Stimulated activated naive B cell treated with anti-CD40 and anti-IgM and Interleukin-4, amounts not matched to agents 10 μg/mL and 1 μg/mL and 100 μg/mL, for 72 hours (primary cell): ENCODE results near the gene TACR2.
A peak's percentile ranks its signal among the peaks of the same experiment; 100 is the strongest.

Experiments used
- ATAC-seq, 2 donors: fragments of 150-1000 bp; cut with Tn5 transposase; replicated peaks; 2 replicates each; pipeline ENCODE4 v1.10.0; 2021; ENCODE audit warnings: moderate library complexity in 1 of 2
- DNase-seq: peaks from one replicate; pipeline ENCODE4 v3.0.0; 2021
- H3K27ac Mint-ChIP-seq: one replicate; pipeline ENCODE4 v1.8.0; 2022; ENCODE audit warnings: mild to moderate bottlenecking, mixed read lengths
- H3K27me3 Mint-ChIP-seq, 2 donors: one replicate each; pipeline ENCODE4 v1.8.0; 2022; ENCODE audit warnings: mixed read lengths in 2 of 2
- H3K36me3 Mint-ChIP-seq, 2 donors: one replicate each; pipeline ENCODE4 v1.8.0; 2022; ENCODE audit warnings: mixed read lengths in 2 of 2, mild to moderate bottlenecking in 1 of 2
- H3K4me1 Mint-ChIP-seq, 2 donors: one replicate each; pipeline ENCODE4 v1.8.0; 2022; ENCODE audit warnings: mixed read lengths in 2 of 2, mild to moderate bottlenecking in 1 of 2
- H3K4me3 Mint-ChIP-seq, 2 donors: one replicate each; pipeline ENCODE4 v1.8.0; 2022; ENCODE audit warnings: mild to moderate bottlenecking in 2 of 2, mixed read lengths in 2 of 2, moderate library complexity in 1 of 2
- H3K9me3 Mint-ChIP-seq, 2 donors: one replicate each; pipeline ENCODE4 v1.8.0; 2022; ENCODE audit warnings: mixed read lengths in 2 of 2, mild to moderate bottlenecking in 1 of 2

Gene TACR2

GRCh38 chr10:69439350-69439739 lies 22.6 kb upstream of the TACR2 start:
- DNase-seq (no peak), ATAC-seq (no peak)
- no peak overlapping the region for H3K27ac Mint-ChIP-seq
- peaks cover 5 to 6% of the 10 kb centered on the region in 2 donors for H3K27me3 Mint-ChIP-seq
- peaks cover 0 to 2% of the 10 kb centered on the region in 2 donors for H3K9me3 Mint-ChIP-seq
- H3K36me3 Mint-ChIP-seq, result no peaks in the 10 kb centered on the region
- H3K4me3 Mint-ChIP-seq, result no peak overlapping the region
- peaks cover 0 to 5% of the 10 kb centered on the region in 2 donors for H3K4me1 Mint-ChIP-seq

- Mint-ChIP-seq H3K27me3 (peaks cover 4 to 5% of the 10 kb centered on the region in 2 donors), H3K36me3 (no peaks in the 10 kb centered on the region), H3K4me3 (no peak overlapping the region), H3K9me3 (peaks cover 0 to 2% of the 10 kb centered on the region in 2 donors), H3K27ac (no peak overlapping the region), H3K4me1 (peaks cover 0 to 5% of the 10 kb centered on the region in 2 donors)
- DNase-seq, result no peak
- ATAC-seq, result no peak
These were observed 22.0 kb upstream of the TACR2 start for GRCh38 chr10:69438536-69439349.

- DNase-seq, result no peak
- Mint-ChIP-seq H3K27ac (no peak overlapping the region), H3K27me3 (peaks cover 4 to 5% of the 10 kb centered on the region in 2 donors), H3K36me3 (no peaks in the 10 kb centered on the region), H3K9me3 (peaks cover 0 to 2% of the 10 kb centered on the region in 2 donors), H3K4me3 (no peak overlapping the region), H3K4me1 (peaks cover 0 to 5% of the 10 kb centered on the region in 2 donors)
- no peak for ATAC-seq
These were observed 20.9 kb upstream of the TACR2 start for GRCh38 chr10:69437321-69438259.

GRCh38 chr10:69435966-69436520 lies 19.3 kb upstream of the TACR2 start:
- H3K36me3 Mint-ChIP-seq, result no peaks in the 10 kb centered on the region
- peaks cover 0 to 3% of the 10 kb centered on the region in 2 donors for H3K4me1 Mint-ChIP-seq
- no peak for ATAC-seq
- H3K27ac Mint-ChIP-seq, result no peak overlapping the region
- peaks cover 0 to 2% of the 10 kb centered on the region in 2 donors for H3K9me3 Mint-ChIP-seq
- H3K27me3 Mint-ChIP-seq, result peaks cover 4 to 5% of the 10 kb centered on the region in 2 donors
- H3K4me3 Mint-ChIP-seq, result no peak overlapping the region
- DNase-seq, result no peak

- peaks cover 0 to 3% of the 10 kb centered on the region in 2 donors for H3K4me1 Mint-ChIP-seq
- H3K9me3 Mint-ChIP-seq, result peaks cover 0 to 2% of the 10 kb centered on the region in 2 donors
- ATAC-seq (no peak), DNase-seq (no peak)
- no peak overlapping the region for H3K27ac Mint-ChIP-seq
- H3K4me3 Mint-ChIP-seq, result no peak overlapping the region
- no peaks in the 10 kb centered on the region for H3K36me3 Mint-ChIP-seq
- H3K27me3 Mint-ChIP-seq, result peaks cover 4 to 5% of the 10 kb centered on the region in 2 donors
These were observed 18.2 kb upstream of the TACR2 start for GRCh38 chr10:69434926-69435325.

GRCh38 chr10:69434169-69434568 lies 17.5 kb upstream of the TACR2 start:
- Mint-ChIP-seq H3K9me3 (peaks cover 0 to 2% of the 10 kb centered on the region in 2 donors), H3K4me1 (peaks cover 0 to 3% of the 10 kb centered on the region in 2 donors), H3K27ac (no peak overlapping the region), H3K4me3 (no peak overlapping the region), H3K27me3 (peaks cover 4 to 5% of the 10 kb centered on the region in 2 donors), H3K36me3 (no peaks in the 10 kb centered on the region)
- ATAC-seq (no peak), DNase-seq (no peak)

- Mint-ChIP-seq H3K9me3 (no peaks in the 10 kb centered on the region), H3K36me3 (no peaks in the 10 kb centered on the region), H3K4me3 (no peak overlapping the region), H3K27ac (no peak overlapping the region), H3K4me1 (peaks cover 6 to 8% of the 10 kb centered on the region in 2 donors), H3K27me3 (no peaks in the 10 kb centered on the region)
- no peak for DNase-seq
- no peak for ATAC-seq
These were observed 11.4 kb upstream of the TACR2 start for GRCh38 chr10:69428165-69428564.

GRCh38 chr10:69426376-69426727 lies 9.6 kb upstream of the TACR2 start:
- no peak for DNase-seq
- no peaks in the 10 kb centered on the region for H3K9me3 Mint-ChIP-seq
- ATAC-seq, result no peak
- H3K4me3 Mint-ChIP-seq, result no peak overlapping the region
- peaks cover 6 to 8% of the 10 kb centered on the region in 2 donors for H3K4me1 Mint-ChIP-seq
- H3K27ac Mint-ChIP-seq, result no peak overlapping the region
- H3K27me3 Mint-ChIP-seq, result peaks cover 8 to 9% of the 10 kb centered on the region in 2 donors
- H3K36me3 Mint-ChIP-seq, result no peaks in the 10 kb centered on the region

- no peak for ATAC-seq
- peaks cover 8 to 9% of the 10 kb centered on the region in 2 donors for H3K27me3 Mint-ChIP-seq
- H3K9me3 Mint-ChIP-seq, result no peaks in the 10 kb centered on the region
- no peaks in the 10 kb centered on the region for H3K36me3 Mint-ChIP-seq
- H3K27ac Mint-ChIP-seq, result no peak overlapping the region
- no peak overlapping the region for H3K4me3 Mint-ChIP-seq
- H3K4me1 Mint-ChIP-seq, result peaks cover 6 to 8% of the 10 kb centered on the region in 2 donors
- DNase-seq, result no peak
These were observed 9.0 kb upstream of the TACR2 start for GRCh38 chr10:69425511-69426298.

GRCh38 chr10:69425041-69425440 lies 8.3 kb upstream of the TACR2 start:
- DNase-seq, result no peak
- Mint-ChIP-seq H3K27me3 (peaks cover 8 to 9% of the 10 kb centered on the region in 2 donors), H3K27ac (peak overlapping the region; percentile 59), H3K4me3 (no peak overlapping the region), H3K36me3 (no peaks in the 10 kb centered on the region), H3K9me3 (no peaks in the 10 kb centered on the region), H3K4me1 (peaks cover 6 to 8% of the 10 kb centered on the region in 2 donors)
- ATAC-seq, result no peak

GRCh38 chr10:69422676-69423075 lies 6.0 kb upstream of the TACR2 start:
- H3K4me1 Mint-ChIP-seq, result peaks cover 6 to 8% of the 10 kb centered on the region in 2 donors

GRCh38 chr10:69421611-69422308 lies 5.0 kb upstream of the TACR2 start:
- Mint-ChIP-seq H3K27me3 (peaks cover 9 to 13% of the 10 kb centered on the region in 2 donors), H3K36me3 (no peaks in the 10 kb centered on the region), H3K9me3 (no peaks in the 10 kb centered on the region), H3K4me1 (peaks cover 6 to 8% of the 10 kb centered on the region in 2 donors), H3K4me3 (no peak overlapping the region), H3K27ac (peak overlapping the region; percentile 3)
- ATAC-seq, result no peak
- DNase-seq, result no peak

More at GRCh38 chr10:69422676-69423075, 6.0 kb upstream of the TACR2 start:
- no peak for ATAC-seq
- no peak for DNase-seq
- Mint-ChIP-seq H3K27ac (no peak overlapping the region), H3K27me3 (peaks cover 9 to 13% of the 10 kb centered on the region in 2 donors), H3K36me3 (no peaks in the 10 kb centered on the region), H3K9me3 (no peaks in the 10 kb centered on the region), H3K4me3 (no peak overlapping the region)

- Mint-ChIP-seq H3K9me3 (no peaks in the 10 kb centered on the region), H3K27me3 (peaks cover 22 to 24% of the 10 kb centered on the region in 2 donors), H3K27ac (no peak overlapping the region), H3K4me3 (no peak overlapping the region), H3K4me1 (peaks cover 4 to 6% of the 10 kb centered on the region in 2 donors), H3K36me3 (no peaks in the 10 kb centered on the region)
- no peak for ATAC-seq
- no peak for DNase-seq
These were observed 3.0 kb upstream of the TACR2 start for GRCh38 chr10:69419744-69420126.
